Ectodermal cell (in vitro differentiated cells): ENCODE data around the gene C11orf65.
"Not testable (repeated sequence)": the region's sequence is repeated elsewhere in the genome, so short reads cannot be mapped to it uniquely, and the experiment has no call there.

ENCODE experiments used
- H3K27ac ChIP-seq: 2 replicates; pipeline ENCODE4 v1.7.0; 2013; ENCODE audit warnings: mild to moderate bottlenecking, low read depth, low read length; ENCODE audit not compliant: insufficient read depth, poor library complexity, severe bottlenecking
- H3K27me3 ChIP-seq: 2 replicates; pipeline ENCODE4 v1.7.0; 2013; ENCODE audit warnings: mild to moderate bottlenecking, low read length; ENCODE audit not compliant: insufficient read depth, control insufficient read depth, poor library complexity, severe bottlenecking
- H3K36me3 ChIP-seq: one replicate; pipeline ENCODE4 v1.7.0; 2013; ENCODE audit warnings: low read length; ENCODE audit not compliant: control insufficient read depth, insufficient read depth
- H3K4me1 ChIP-seq: one replicate; pipeline ENCODE4 v1.7.0; 2013; ENCODE audit warnings: low read length; ENCODE audit not compliant: control insufficient read depth, insufficient read depth
- H3K4me3 ChIP-seq: 2 replicates; pipeline ENCODE4 v1.7.0; 2013; ENCODE audit warnings: low read depth, low read length, control low read depth; ENCODE audit not compliant: insufficient read depth
- H3K9me3 ChIP-seq: 2 replicates; pipeline ENCODE4 v1.7.0; 2013; ENCODE audit warnings: mild to moderate bottlenecking, low read length, moderate library complexity; ENCODE audit not compliant: control insufficient read depth
- WGBS, 2 experiments: methylation state at CpG; one replicate each; pipeline ENCODE4 v1.1.7; 2013; ENCODE audit warnings: missing lambda C conversion rate in 2 of 2; 5-methylcytosine and 5-hydroxymethylcytosine counted together

C11orf65 gene

DNA sequence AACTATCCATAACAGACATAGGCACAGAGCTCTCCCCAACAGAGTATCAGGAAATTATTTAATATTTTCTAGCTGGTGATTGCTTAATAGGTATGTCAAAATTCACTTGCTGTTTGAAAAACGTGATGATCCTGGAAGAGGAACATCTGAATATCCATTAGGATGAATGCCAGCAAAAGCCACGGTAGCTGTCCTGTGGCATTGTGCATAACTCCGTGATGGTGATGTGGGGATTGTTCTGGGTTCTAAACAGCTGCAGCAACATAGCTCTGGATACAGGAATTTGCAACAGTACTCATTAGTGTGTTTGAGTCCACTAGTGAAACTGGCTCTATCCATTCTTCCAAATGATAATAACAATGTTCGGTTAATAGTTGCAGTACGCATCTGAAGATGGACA, 78.8 kb downstream of the C11orf65 start:
- WGBS, 2 experiments, result 90 to 93% methylated on average over 5 of the region's 5 CpGs
- Histone ChIP-seq H3K36me3 (no peaks in the 10 kb centered on the region), H3K27me3 (no peaks in the 10 kb centered on the region), H3K4me3 (no peak overlapping the region), H3K4me1 (no peaks in the 10 kb centered on the region), H3K27ac (no peak overlapping the region), H3K9me3 (no peaks in the 10 kb centered on the region)

DNA sequence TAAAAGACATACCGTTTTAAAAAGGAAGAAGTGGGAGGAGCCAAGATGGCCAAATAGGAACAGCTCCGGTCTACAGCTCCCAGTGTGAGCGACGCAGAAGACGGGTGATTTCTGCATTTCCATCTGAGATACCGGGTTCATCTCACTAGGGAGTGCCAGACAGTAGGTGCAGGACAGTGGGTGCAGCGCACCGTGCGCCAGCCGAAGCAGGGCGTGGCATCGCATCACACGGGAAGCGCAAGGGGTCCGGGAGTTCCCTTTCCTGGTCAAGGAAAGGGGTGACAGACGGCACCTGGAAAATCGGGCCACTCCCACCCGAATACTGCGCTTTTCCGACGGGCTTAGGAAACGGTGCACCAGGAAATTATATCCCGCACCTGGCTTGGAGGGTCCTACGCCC, 93.8 kb downstream of the C11orf65 start:
- H3K36me3 ChIP-seq, H3K4me3 ChIP-seq, H3K27me3 ChIP-seq, H3K4me1 ChIP-seq, H3K27ac ChIP-seq, H3K9me3 ChIP-seq: not testable (repeated sequence)
- WGBS, 2 experiments, result 96 to 97% methylated on average over 24 of the region's 24 CpGs

DNA sequence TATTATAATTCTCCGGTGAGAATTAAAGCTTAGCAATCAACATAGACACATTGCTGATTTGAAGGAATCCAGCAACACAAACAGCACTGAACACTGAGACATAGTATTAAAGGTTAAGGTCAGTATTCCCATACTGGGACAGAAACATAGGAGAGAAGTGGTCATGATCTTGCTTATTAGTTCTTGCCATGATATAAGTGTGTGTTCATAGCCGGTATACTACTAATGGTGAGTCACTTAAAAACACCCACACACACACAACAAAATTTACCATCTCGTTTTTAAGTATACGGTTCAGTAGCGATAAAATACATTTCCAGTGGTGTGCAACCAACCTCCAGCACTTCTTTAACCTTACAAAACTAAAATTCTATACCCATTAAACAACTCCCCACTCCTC, 96.3 kb downstream of the C11orf65 start:
- Histone ChIP-seq H3K36me3 (no peaks in the 10 kb centered on the region), H3K4me1 (no peaks in the 10 kb centered on the region), H3K27ac (no peak overlapping the region), H3K27me3 (no peaks in the 10 kb centered on the region), H3K9me3 (no peaks in the 10 kb centered on the region), H3K4me3 (no peak overlapping the region)
- WGBS, 2 experiments, result 78 to 95% methylated on average over 3 to 5 of the region's 5 CpGs

DNA sequence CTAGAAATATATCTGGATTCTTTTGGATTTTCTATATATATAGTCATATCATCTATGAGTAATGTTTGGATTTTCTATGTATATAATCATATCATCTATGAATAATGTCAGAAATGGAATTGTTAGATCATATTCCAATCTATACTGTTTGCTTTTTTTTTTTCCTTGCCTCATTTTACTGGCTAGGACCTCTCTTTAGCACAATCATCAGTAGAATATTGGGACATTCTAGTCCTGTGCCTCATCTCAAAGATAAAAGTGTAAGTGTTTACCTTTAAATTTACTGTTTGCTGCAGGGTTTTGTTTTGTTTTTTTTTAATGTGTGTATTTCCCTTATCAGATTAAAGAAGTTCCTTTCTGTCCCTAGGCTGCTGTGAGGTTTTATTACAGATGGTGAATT, 97.0 kb downstream of the C11orf65 start:
- H3K4me3 ChIP-seq, result no peak overlapping the region
- no peaks in the 10 kb centered on the region for H3K36me3 ChIP-seq
- no peaks in the 10 kb centered on the region for H3K4me1 ChIP-seq
- H3K27me3 ChIP-seq, result no peaks in the 10 kb centered on the region
- no peaks in the 10 kb centered on the region for H3K9me3 ChIP-seq
- no peak overlapping the region for H3K27ac ChIP-seq

DNA sequence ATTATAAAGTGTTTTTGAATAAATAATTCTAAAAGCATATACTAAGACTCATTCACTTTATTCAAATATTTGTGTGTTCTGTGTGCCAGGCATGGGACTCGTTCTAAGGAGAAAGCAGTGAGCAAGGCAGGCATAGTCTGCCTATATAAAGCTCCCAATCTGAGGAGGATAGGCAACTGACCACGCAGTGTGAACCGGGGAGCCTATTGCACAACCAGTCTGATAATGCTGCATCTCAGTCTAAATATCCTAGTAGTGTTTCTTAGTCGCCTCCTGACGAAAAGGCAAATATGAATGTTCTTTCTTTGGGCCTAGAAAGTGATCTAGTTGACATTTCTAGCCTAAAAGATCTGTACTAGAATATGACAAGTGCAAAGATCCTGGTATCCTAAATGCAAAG, 98.3 kb downstream of the C11orf65 start:
- H3K27ac ChIP-seq, result no peak overlapping the region
- H3K9me3 ChIP-seq, result no peaks in the 10 kb centered on the region
- H3K4me1 ChIP-seq, result no peaks in the 10 kb centered on the region
- H3K27me3 ChIP-seq, result no peaks in the 10 kb centered on the region
- WGBS, 2 experiments, result 79 to 84% methylated on average over 5 of the region's 5 CpGs
- no peaks in the 10 kb centered on the region for H3K36me3 ChIP-seq
- no peak overlapping the region for H3K4me3 ChIP-seq

DNA sequence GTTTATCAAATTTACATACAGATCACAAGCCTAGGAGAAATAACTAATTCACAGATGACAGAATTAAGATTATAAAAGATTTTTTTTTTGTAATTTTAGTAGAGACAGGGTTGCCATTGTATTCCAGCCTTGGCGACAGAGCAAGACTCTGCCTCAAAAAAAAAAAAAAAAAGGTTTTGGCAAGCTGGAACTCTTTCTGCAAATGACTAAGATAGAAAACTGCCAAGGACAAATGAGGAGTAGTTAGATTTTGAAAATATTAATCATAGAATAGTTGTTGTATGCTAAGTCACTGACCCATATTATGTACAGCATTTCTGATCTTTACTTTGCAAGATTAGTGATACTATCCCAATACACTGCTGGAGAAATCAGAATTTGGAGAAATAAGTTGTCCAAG, 99.2 kb downstream of the C11orf65 start:
- Histone ChIP-seq H3K27me3 (no peaks in the 10 kb centered on the region), H3K36me3 (no peaks in the 10 kb centered on the region), H3K4me3 (no peak overlapping the region), H3K4me1 (no peaks in the 10 kb centered on the region), H3K9me3 (no peaks in the 10 kb centered on the region), H3K27ac (no peak overlapping the region)
- WGBS, 2 experiments, result 93 to 97% methylated on average over 1 of the region's 1 CpG

DNA sequence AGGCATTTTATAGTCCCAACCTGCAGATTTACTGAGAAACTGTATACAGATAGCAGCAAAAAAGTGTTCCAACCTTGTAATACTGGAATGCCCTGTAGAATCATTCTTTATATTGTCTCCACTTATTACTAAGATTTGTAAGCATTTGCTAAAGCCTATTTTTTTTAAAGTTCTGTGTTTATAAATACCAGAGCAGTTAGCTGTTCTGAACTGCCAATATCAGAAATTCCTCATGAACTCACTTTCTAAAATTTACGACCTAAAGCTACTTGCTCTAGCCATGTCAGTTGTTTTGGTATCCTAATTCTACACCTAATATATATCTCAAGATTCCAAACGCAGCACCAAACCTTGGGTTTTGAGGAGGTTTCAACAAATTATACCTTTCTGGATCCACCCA, 103.2 kb downstream of the C11orf65 start:
- Histone ChIP-seq H3K27me3 (no peaks in the 10 kb centered on the region), H3K9me3 (no peaks in the 10 kb centered on the region), H3K4me3 (no peak overlapping the region), H3K27ac (no peak overlapping the region), H3K4me1 (no peaks in the 10 kb centered on the region), H3K36me3 (no peaks in the 10 kb centered on the region)
- 86 to 90% methylated on average over 1 to 2 of the region's 2 CpGs for WGBS, 2 experiments

DNA sequence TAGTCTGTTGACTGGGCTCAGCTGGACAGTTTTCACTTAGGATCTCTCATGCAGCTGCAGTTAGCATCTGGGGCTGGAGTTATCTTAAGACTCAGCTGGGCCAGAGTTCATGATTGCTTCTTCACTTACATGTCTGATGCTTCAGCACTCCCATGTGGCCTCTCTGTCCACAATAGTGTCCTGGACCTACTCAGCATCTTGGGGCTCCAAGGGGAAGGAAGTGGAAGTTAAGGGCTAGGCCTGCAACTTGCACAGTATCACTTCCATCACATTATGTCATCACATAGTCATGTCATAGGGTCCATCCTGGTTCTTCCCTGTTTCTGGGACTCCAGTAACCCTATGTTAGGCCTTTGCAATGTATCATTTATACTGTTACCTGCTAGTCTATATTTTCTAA, 115.9 kb downstream of the C11orf65 start:
- Histone ChIP-seq H3K9me3 (no peaks in the 10 kb centered on the region), H3K4me1 (no peaks in the 10 kb centered on the region), H3K27me3 (no peaks in the 10 kb centered on the region), H3K36me3 (peaks cover 11% of the 10 kb centered on the region), H3K27ac (no peak overlapping the region), H3K4me3 (no peak overlapping the region)

DNA sequence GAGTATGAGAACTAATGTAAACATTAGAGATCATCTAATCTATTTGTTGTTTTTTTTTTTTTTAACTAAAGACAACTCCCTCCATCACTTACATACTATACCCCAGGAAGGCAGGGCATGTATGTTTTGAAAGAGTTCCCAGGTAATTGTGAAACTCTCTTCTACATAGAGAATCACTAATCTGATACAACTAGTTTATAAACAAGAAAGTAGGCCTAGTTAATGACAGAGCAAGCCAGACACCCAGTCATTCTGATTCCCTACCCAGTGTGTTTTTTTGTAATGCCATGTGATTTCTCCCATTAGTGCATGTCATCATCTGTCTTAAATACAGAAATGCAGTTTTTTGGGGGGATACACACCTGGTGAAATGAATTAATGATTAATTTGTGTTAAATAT, 120.9 kb downstream of the C11orf65 start:
- Histone ChIP-seq H3K9me3 (no peaks in the 10 kb centered on the region), H3K36me3 (peaks cover 2% of the 10 kb centered on the region), H3K4me3 (no peak overlapping the region)

DNA sequence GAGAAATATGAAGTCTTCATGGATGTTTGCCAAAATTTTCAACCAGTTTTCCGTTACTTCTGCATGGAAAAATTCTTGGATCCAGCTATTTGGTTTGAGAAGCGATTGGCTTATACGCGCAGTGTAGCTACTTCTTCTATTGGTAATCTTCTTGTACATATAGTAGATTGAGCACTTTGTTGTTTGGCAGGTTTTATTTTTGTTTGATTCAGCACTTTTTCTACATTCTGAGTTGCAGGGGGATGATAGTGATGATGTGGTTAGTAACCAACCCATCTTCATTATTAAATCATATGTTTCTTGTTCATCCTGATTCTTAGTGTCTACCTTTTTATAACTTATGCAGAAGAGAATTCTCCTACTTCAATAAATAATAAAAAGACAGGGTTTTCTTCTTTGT, 121.6 kb downstream of the C11orf65 start:
- 93 to 98% methylated on average over 4 of the region's 4 CpGs for WGBS, 2 experiments
- H3K27me3 ChIP-seq, result no peaks in the 10 kb centered on the region
- H3K4me1 ChIP-seq, result no peaks in the 10 kb centered on the region
- H3K4me3 ChIP-seq, result no peak overlapping the region
- no peak overlapping the region for H3K27ac ChIP-seq
- H3K9me3 ChIP-seq, result no peaks in the 10 kb centered on the region
- H3K36me3 ChIP-seq, result no peaks in the 10 kb centered on the region

More for the DNA sequence above, 120.9 kb downstream of the C11orf65 start:
- no peaks in the 10 kb centered on the region for H3K27me3 ChIP-seq
- H3K4me1 ChIP-seq, result no peaks in the 10 kb centered on the region
- no peak overlapping the region for H3K27ac ChIP-seq

DNA sequence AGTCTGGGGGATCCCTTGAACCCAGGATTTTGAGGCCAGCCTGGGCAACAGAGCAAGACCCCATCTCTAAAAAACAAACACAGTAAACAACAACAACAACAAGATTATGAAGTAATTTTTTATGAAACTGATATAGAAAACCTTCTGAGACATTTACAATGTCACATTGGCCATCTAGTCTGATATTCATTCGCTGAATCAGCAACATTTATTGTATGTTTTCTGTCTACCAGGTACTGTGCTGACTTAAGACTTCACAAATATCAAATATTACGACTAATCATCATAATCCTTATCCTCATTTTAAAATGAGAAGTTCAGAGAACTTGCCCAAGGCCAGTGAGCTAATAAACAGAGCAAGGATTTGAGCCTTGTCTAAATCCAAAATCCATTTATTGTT, 123.6 kb downstream of the C11orf65 start:
- no peak overlapping the region for H3K27ac ChIP-seq
- H3K36me3 ChIP-seq, result no peaks in the 10 kb centered on the region
- WGBS, 2 experiments, result 98 to 100% methylated on average over 2 of the region's 2 CpGs
- H3K4me3 ChIP-seq, result no peak overlapping the region
- no peaks in the 10 kb centered on the region for H3K9me3 ChIP-seq
- H3K27me3 ChIP-seq, result no peaks in the 10 kb centered on the region
- H3K4me1 ChIP-seq, result no peaks in the 10 kb centered on the region
